ENCODE results near the gene PLOD2. TPM values are rescaled to one million over a fixed set of nuclear protein-coding genes. Genes with fewer than 3 reads are reported as not detected.

The PLOD2 gene
- total and polyA plus RNA-seq, 4 donors: 17.8 to 73.9 (median 22.7) TPM

GRCh38 chr3:146058241-146058640 lies 102.7 kb downstream of the PLOD2 start:
- ATAC-seq (ENCODE audit: insufficient read depth, low FRiP score) (no peak), DNase-seq (no peak)
- WGBS, 2 donors: 86 to 90% methylated on average over 2 of the region's 2 CpGs
- no peak for TF ChIP-seq CTCF (IDR thresholded peaks at IDR 0.05; ENCODE audit: control extremely low read depth, extremely low read depth)
- H3K4me1 ChIP-seq (ENCODE audit: control insufficient read depth in 5 of 5, insufficient read depth in 5 of 5, low read length in 5 of 5): no peaks in the 10 kb centered on the region
- no peak overlapping the region for H3K4me3 ChIP-seq
- no peak overlapping the region for H3K9ac ChIP-seq (ENCODE audit: insufficient read depth in 1 of 2, low read length in 2 of 2)
- no peaks in the 10 kb centered on the region for H3K9me3 ChIP-seq (ENCODE audit: control insufficient read depth in 4 of 4, insufficient read depth in 3 of 4, low read length in 3 of 4)
- no peaks in the 10 kb centered on the region for H3K27me3 ChIP-seq (ENCODE audit: control insufficient read depth in 3 of 3, insufficient read depth in 3 of 3, low read length in 2 of 3)
- H3K36me3 ChIP-seq (ENCODE audit: control insufficient read depth in 4 of 4, insufficient read depth in 4 of 4, low read length in 4 of 4): no peaks in the 10 kb centered on the region
- H3K27ac ChIP-seq (ENCODE audit: low read depth in 1 of 2, low read length in 1 of 2): no peak overlapping the region

GRCh38 chr3:146052791-146053310 lies 108.1 kb downstream of the PLOD2 start:
- H3K4me3 ChIP-seq: no peak overlapping the region
- WGBS, 2 donors: 83 to 88% methylated on average over 6 of the region's 6 CpGs
- ATAC-seq (ENCODE audit: insufficient read depth, low FRiP score): no peak
- TF ChIP-seq CTCF (IDR thresholded peaks at IDR 0.05; ENCODE audit: control extremely low read depth, extremely low read depth): no peak
- H3K27me3 ChIP-seq (ENCODE audit: control insufficient read depth in 3 of 3, insufficient read depth in 3 of 3, low read length in 2 of 3): no peaks in the 10 kb centered on the region
- no peak for DNase-seq
- peaks cover 0 to 9% (median 0%) of the 10 kb centered on the region in 5 donors for H3K4me1 ChIP-seq (ENCODE audit: control insufficient read depth in 5 of 5, insufficient read depth in 5 of 5, low read length in 5 of 5)
- H3K27ac ChIP-seq (ENCODE audit: low read depth in 1 of 2, low read length in 1 of 2): no peak overlapping the region
- no peak overlapping the region for H3K9ac ChIP-seq (ENCODE audit: insufficient read depth in 1 of 2, low read length in 2 of 2)
- no peaks in the 10 kb centered on the region for H3K36me3 ChIP-seq (ENCODE audit: control insufficient read depth in 4 of 4, insufficient read depth in 4 of 4, low read length in 4 of 4)
- no peaks in the 10 kb centered on the region for H3K9me3 ChIP-seq (ENCODE audit: control insufficient read depth in 4 of 4, insufficient read depth in 3 of 4, low read length in 3 of 4)

- H3K27ac ChIP-seq (ENCODE audit: low read depth in 1 of 2, low read length in 1 of 2): no peak overlapping the region
- H3K9ac ChIP-seq (ENCODE audit: insufficient read depth in 1 of 2, low read length in 2 of 2): no peak overlapping the region
- no peak for TF ChIP-seq CTCF (IDR thresholded peaks at IDR 0.05; ENCODE audit: control extremely low read depth, extremely low read depth)
- peak in 2 of 3 donors; percentile 66 to 68 for DNase-seq
- H3K27me3 ChIP-seq (ENCODE audit: control insufficient read depth in 3 of 3, insufficient read depth in 3 of 3, low read length in 2 of 3): no peaks in the 10 kb centered on the region
- H3K36me3 ChIP-seq (ENCODE audit: control insufficient read depth in 4 of 4, insufficient read depth in 4 of 4, low read length in 4 of 4): no peaks in the 10 kb centered on the region
- peaks cover 0 to 9% (median 0%) of the 10 kb centered on the region in 5 donors for H3K4me1 ChIP-seq (ENCODE audit: control insufficient read depth in 5 of 5, insufficient read depth in 5 of 5, low read length in 5 of 5)
- no peak for ATAC-seq (ENCODE audit: insufficient read depth, low FRiP score)
- no peaks in the 10 kb centered on the region for H3K9me3 ChIP-seq (ENCODE audit: control insufficient read depth in 4 of 4, insufficient read depth in 3 of 4, low read length in 3 of 4)
- no peak overlapping the region for H3K4me3 ChIP-seq
- WGBS, 2 donors: 36 to 39% methylated on average over 2 of the region's 2 CpGs
Observed at GRCh38 chr3:146052056-146052790, 108.8 kb downstream of the PLOD2 start.

Data from lung (tissue), 12 donors.